Endothelial cell (in vitro differentiated cells): ENCODE results near the gene ERC2. TPM values are rescaled to one million over a fixed set of nuclear protein-coding genes. Genes with fewer than 3 reads are reported as not detected.

Experiments
- DNase-seq: peaks from one replicate; pipeline ENCODE4 v3.0.0; 2021; ENCODE audit warnings: low spot score
- H3K27ac Mint-ChIP-seq: one replicate; pipeline ENCODE4 v1.8.0; 2021; ENCODE audit warnings: mixed read lengths, inconsistent platforms; ENCODE audit not compliant: unreplicated experiment
- H3K27me3 Mint-ChIP-seq: one replicate; pipeline ENCODE4 v1.8.0; 2021; ENCODE audit warnings: mild to moderate bottlenecking, moderate library complexity, mixed read lengths, inconsistent platforms; ENCODE audit not compliant: unreplicated experiment
- H3K36me3 Mint-ChIP-seq: one replicate; pipeline ENCODE4 v1.8.0; 2021; ENCODE audit warnings: mild to moderate bottlenecking, low read depth, mixed read lengths, inconsistent platforms; ENCODE audit not compliant: unreplicated experiment
- H3K4me1 Mint-ChIP-seq: one replicate; pipeline ENCODE4 v1.8.0; 2021; ENCODE audit warnings: mild to moderate bottlenecking, mixed read lengths, inconsistent platforms; ENCODE audit not compliant: unreplicated experiment
- H3K4me3 Mint-ChIP-seq: one replicate; pipeline ENCODE4 v1.8.0; 2021; ENCODE audit warnings: mild to moderate bottlenecking, mixed read lengths, inconsistent platforms; ENCODE audit not compliant: unreplicated experiment
- H3K9me3 Mint-ChIP-seq: one replicate; pipeline ENCODE4 v1.8.0; 2021; ENCODE audit warnings: mixed read lengths, inconsistent platforms; ENCODE audit not compliant: unreplicated experiment
- total RNA-seq: library from RNA; stranded (reverse); fragmentation: NEBNext Ultra II Directional; extraction: Animal tissue kit (Norgen Biotek cat#: 25700); gene quantifications from one replicate; pipeline ENCODE4 v1.2.1, GENCODE V29; 2021; ENCODE audit not compliant: unreplicated experiment
- TF ChIP-seq, protein P1 (sequence below): fragments of 200-600 bp; sonication (generic); IDR thresholded peaks from one replicate; pipeline ENCODE4 v1.5.0; 2021; ENCODE audit warnings: antibody characterized with exemption; ENCODE audit not compliant: unreplicated experiment

ERC2 gene
- total RNA-seq, 1 donor from 2014 or later: 20.5 TPM

DNA sequence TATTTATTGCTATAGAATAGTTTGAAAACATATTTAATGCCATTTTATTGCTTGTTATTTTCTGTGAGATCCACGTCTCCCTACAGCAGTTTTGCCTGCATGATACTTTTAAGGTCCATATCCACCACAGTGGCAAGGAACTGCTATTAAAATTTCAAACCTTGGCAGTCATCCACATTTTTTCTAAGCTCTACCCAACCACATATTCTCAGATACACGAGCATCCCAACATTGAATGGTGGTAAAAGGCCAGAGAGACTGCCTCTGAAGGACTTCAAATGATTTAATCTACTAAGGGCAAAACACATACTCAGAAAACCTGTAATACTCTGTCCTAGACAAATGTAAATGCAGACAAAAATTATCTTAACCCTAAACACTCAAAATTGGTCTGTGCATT lies 173.1 kb downstream of the ERC2 start:
- Mint-ChIP-seq H3K4me1 (peaks cover 3% of the 10 kb centered on the region), H3K27ac (no peak overlapping the region), H3K4me3 (no peak overlapping the region), H3K9me3 (no peaks in the 10 kb centered on the region), H3K27me3 (peaks cover 2% of the 10 kb centered on the region), H3K36me3 (no peaks in the 10 kb centered on the region)
- TF ChIP-seq, protein P1, sequence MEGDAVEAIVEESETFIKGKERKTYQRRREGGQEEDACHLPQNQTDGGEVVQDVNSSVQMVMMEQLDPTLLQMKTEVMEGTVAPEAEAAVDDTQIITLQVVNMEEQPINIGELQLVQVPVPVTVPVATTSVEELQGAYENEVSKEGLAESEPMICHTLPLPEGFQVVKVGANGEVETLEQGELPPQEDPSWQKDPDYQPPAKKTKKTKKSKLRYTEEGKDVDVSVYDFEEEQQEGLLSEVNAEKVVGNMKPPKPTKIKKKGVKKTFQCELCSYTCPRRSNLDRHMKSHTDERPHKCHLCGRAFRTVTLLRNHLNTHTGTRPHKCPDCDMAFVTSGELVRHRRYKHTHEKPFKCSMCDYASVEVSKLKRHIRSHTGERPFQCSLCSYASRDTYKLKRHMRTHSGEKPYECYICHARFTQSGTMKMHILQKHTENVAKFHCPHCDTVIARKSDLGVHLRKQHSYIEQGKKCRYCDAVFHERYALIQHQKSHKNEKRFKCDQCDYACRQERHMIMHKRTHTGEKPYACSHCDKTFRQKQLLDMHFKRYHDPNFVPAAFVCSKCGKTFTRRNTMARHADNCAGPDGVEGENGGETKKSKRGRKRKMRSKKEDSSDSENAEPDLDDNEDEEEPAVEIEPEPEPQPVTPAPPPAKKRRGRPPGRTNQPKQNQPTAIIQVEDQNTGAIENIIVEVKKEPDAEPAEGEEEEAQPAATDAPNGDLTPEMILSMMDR: no peak
- DNase-seq: no peak

DNA sequence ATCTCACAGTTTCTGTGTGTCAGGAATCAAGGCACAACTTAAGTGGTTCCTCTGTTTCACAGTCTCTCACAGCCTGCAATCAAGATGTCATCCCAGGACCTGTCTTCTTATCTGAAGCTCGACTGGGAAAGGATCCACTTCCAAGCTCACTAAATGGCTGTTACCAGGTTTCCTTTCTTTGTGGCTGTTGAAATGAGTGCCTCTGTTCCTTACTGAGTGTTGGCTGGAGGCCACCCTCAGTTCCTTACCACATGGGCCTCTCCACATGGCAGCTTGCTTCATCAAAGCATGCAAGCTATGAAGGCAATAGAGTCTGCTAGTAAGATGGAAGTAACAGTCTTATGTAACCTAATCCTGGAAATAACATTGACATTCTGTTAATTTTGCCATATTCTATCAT lies 174.0 kb downstream of the ERC2 start:
- Mint-ChIP-seq H3K9me3 (no peaks in the 10 kb centered on the region), H3K4me1 (peaks cover 3% of the 10 kb centered on the region), H3K36me3 (no peaks in the 10 kb centered on the region), H3K27me3 (peaks cover 2% of the 10 kb centered on the region), H3K27ac (no peak overlapping the region), H3K4me3 (no peak overlapping the region)
- DNase-seq: no peak
- TF ChIP-seq, protein P1: no peak

DNA sequence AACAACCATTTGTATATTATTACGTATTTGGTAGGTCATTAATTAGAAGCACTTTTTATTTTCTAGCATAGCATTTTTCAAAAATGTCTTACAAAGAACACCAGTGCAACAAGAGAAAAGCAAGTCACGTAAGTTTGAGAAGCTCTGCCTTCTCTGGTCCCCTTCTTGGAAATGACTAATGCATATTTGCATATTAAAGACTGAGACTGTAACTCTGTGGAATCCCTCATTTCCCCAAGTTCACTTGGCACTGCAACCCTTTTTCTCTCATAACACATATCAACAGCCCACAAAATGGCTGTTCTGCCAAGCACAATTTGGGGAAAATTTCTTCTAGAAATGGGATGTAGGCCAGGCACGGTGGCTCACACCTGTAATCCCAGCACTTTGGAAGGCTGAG lies 176.3 kb downstream of the ERC2 start:
- Mint-ChIP-seq H3K4me3 (no peak overlapping the region), H3K36me3 (no peaks in the 10 kb centered on the region), H3K27me3 (peaks cover 2% of the 10 kb centered on the region), H3K4me1 (peaks cover 3% of the 10 kb centered on the region), H3K27ac (no peak overlapping the region), H3K9me3 (no peaks in the 10 kb centered on the region)
- TF ChIP-seq, protein P1: no peak
- no peak for DNase-seq

DNA sequence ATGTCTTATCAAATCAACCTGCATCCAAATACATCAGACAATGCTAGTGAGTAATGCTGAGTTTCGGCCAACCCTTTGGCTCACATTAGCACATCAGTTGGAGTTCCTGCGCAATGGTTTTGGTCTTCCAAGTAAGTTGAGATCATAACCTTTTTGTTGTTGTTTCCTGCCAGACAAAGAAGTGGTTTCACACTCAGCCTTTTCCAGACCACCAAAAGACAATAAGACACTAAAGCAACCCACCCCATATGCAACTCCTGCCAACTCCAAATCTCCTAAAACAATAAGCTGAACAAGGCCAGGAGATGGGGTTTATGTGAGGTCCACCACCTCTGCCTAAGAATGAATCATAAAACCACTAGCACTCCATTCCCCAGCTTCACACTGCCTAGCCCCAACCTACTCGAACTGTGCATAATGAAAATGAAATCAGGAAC lies 177.0 kb downstream of the ERC2 start:
- Mint-ChIP-seq H3K9me3 (no peaks in the 10 kb centered on the region), H3K4me1 (peaks cover 3% of the 10 kb centered on the region), H3K36me3 (no peaks in the 10 kb centered on the region), H3K27me3 (peaks cover 2% of the 10 kb centered on the region), H3K27ac (no peak overlapping the region), H3K4me3 (no peak overlapping the region)
- no peak for DNase-seq
- TF ChIP-seq, protein P1: no peak

DNA sequence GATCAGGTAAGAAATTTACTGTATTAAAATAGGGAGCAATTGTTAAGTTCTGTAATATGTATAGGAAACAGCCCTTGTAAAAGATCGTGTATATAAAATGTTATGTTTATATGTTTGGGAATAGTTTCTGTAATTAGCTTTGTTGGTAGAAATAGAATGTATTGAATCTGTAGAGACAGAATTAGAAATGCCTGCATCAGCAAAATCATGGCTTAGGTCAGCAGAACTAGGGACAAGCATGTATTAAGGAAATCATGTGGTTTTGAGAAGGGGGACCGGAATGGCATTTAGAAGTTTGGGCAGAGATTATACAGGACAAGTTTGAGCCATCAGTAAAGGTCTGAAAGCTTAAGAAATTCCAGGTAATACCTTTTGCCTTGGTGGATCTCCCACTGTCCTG lies 177.9 kb downstream of the ERC2 start:
- no peak overlapping the region for H3K27ac Mint-ChIP-seq
- H3K27me3 Mint-ChIP-seq: peaks cover 2% of the 10 kb centered on the region
- no peaks in the 10 kb centered on the region for H3K9me3 Mint-ChIP-seq
- H3K4me1 Mint-ChIP-seq: peaks cover 6% of the 10 kb centered on the region
- TF ChIP-seq, protein P1: no peak
- no peak for DNase-seq
- no peaks in the 10 kb centered on the region for H3K36me3 Mint-ChIP-seq
- H3K4me3 Mint-ChIP-seq: no peak overlapping the region
